NB4 (cell line): ENCODE data around the gene SOX12.
"Not testable (repeated sequence)": the region's sequence is repeated elsewhere in the genome, so short reads cannot be mapped to it uniquely, and the experiment has no call there.

ENCODE experiments used
- DNase-seq: peaks from one replicate; pipeline ENCODE4 v3.0.0; 2010; ENCODE audit warnings: low read depth
- H3K4me3 ChIP-seq: one replicate; pipeline ENCODE4 v1.5.1; 2011; ENCODE audit warnings: mild to moderate bottlenecking, low read depth, low read length, moderate library complexity
- CTCF ChIP-seq: IDR thresholded peaks from one replicate; pipeline ENCODE4 v1.5.1; 2012; ENCODE audit warnings: low read depth, low read length
- MAX ChIP-seq: IDR thresholded peaks from 2 replicates; pipeline ENCODE4 v1.6.1; 2011; ENCODE audit warnings: low read depth, low read length
- MYC ChIP-seq: IDR thresholded peaks from 2 replicates; pipeline ENCODE4 v1.6.1; 2011; ENCODE audit warnings: low read depth, low read length
- POLR2A ChIP-seq: IDR thresholded peaks from 2 replicates; pipeline ENCODE4 v1.6.1; 2011; ENCODE audit warnings: mild to moderate bottlenecking; ENCODE audit not compliant: insufficient read length; ENCODE audit errors: extremely low read depth

Gene SOX12

GRCh38 chr20:376750-377149 lies 51.4 kb downstream of the SOX12 start:
- no peak overlapping the region for H3K4me3 ChIP-seq
- TF ChIP-seq MAX (0 out of 2 replicates have a peak, but pooled peaks have one; percentile 14), POLR2A (no peak)
- DNase-seq: no peak

GRCh38 chr20:377578-377977 lies 52.2 kb downstream of the SOX12 start:
- not testable (repeated sequence) for H3K4me3 ChIP-seq, DNase-seq

- no peak for DNase-seq
These were observed 53.6 kb downstream of the SOX12 start for GRCh38 chr20:378961-379336.

More at GRCh38 chr20:378961-379336, 53.6 kb downstream of the SOX12 start:
- no peak overlapping the region for H3K4me3 ChIP-seq
- TF ChIP-seq MYC: no peak
- TF ChIP-seq POLR2A: no peak
- no peak for TF ChIP-seq MAX
- no peak for TF ChIP-seq CTCF
